Kidney glomerular epithelial cell (primary cell): ENCODE data around the gene CHIC2.
A peak's percentile ranks its signal among the peaks of the same experiment; 100 is the strongest.
"Not testable (repeated sequence)": the region's sequence is repeated elsewhere in the genome, so short reads cannot be mapped to it uniquely, and the experiment has no call there.

Source experiments
- DNase-seq: peaks from one replicate; lab custom pipeline; 2025; lab: John Stamatoyannopoulos, UW

Gene CHIC2

GRCh38 chr4:54064317-54065111 is at the start of gene CHIC2:
Gene CHIC2 (minus strand): TSS chr4:54064605. CDS start chr4:54064300, 305 bp downstream.
- DNase-seq = peak; percentile 93

GRCh38 chr4:54113206-54113605 is 48.8 kb upstream of the CHIC2 start:
- DNase-seq = not testable (repeated sequence)

DNA sequence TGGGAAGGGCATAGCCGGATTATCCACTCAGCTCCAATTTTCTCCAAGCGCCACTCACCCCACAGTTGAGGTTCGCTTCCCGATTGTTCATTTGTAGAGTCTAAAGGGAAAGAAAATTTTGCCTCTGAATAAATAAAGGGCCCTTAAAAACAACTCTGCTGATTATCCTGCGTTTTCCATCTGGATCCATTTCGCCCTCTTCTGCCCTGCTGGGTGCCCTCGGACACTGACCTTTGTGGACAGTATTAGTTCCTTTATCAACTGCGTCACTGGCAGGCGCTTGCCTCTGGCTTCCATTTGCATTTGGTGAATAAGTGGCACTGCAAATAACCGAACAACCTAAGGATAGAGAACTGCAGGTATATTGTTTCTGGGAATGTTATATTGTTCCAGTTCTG is 45.6 kb upstream of the CHIC2 start:
- no peak for DNase-seq

DNA sequence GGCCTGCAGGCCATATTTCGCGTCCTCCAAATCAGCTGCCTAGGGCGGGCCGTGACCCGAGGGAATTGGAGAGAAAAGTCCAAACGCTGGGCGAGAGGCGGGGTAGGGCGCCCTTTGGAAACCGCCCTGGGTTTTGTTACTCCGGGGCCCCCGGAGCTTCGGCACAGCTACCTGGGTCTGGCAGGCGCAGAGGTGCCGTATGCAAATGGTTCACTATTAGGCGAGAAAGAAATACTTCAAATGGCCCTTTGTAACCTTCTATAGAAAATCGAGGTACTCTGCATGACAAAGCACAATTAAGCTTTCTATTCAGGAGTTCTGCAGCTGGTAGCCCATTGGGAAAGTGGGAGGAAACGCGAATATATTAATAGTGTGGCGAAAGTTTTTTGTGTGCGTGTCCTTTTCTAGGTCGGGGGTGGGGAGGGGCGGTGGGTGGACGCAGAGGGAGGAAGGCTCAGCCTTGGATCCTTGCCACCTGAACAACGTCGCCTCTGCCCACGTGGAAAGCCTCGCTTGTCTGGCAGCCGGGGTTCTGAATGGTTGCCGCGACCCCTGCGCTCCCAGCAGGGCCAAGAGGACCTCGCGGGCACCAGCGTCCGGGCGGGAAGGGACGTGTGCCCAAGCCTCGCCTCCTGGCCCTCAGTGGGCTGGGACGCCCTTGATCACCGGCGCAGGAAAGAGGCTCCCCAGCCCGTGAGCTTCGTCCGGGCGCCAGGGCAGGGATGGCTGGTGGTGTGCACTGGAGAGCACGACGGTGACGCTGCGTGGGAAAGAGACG is 45.0 kb upstream of the CHIC2 start:
- no peak for DNase-seq

- no peak for DNase-seq
Measured at GRCh38 chr4:54107951-54108748, 43.7 kb upstream of the CHIC2 start.

DNA sequence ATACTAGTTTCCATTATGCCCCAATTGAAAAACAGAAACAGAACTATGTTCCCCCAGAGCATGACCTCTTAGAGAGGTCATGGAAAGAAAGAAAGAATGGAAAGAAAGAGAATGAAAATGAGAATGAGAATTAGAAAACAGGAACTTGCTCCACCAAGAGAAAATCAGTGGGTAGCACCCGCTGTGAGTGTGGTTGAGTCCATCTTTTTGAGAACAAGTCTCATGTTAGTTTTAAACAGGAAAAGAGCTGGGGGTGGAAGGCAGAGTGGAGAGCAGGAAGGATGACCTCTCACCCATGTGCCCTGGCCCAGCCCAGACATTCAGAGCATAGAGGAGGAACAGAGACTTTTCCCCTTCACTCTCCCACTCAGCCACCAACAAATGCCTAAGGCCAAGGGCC is 40.5 kb upstream of the CHIC2 start:
- DNase-seq = no peak

GRCh38 chr4:54103190-54103574 is 38.8 kb upstream of the CHIC2 start:
- no peak for DNase-seq

GRCh38 chr4:54102531-54103106 is 38.2 kb upstream of the CHIC2 start:
- peak; percentile 5 for DNase-seq

DNA sequence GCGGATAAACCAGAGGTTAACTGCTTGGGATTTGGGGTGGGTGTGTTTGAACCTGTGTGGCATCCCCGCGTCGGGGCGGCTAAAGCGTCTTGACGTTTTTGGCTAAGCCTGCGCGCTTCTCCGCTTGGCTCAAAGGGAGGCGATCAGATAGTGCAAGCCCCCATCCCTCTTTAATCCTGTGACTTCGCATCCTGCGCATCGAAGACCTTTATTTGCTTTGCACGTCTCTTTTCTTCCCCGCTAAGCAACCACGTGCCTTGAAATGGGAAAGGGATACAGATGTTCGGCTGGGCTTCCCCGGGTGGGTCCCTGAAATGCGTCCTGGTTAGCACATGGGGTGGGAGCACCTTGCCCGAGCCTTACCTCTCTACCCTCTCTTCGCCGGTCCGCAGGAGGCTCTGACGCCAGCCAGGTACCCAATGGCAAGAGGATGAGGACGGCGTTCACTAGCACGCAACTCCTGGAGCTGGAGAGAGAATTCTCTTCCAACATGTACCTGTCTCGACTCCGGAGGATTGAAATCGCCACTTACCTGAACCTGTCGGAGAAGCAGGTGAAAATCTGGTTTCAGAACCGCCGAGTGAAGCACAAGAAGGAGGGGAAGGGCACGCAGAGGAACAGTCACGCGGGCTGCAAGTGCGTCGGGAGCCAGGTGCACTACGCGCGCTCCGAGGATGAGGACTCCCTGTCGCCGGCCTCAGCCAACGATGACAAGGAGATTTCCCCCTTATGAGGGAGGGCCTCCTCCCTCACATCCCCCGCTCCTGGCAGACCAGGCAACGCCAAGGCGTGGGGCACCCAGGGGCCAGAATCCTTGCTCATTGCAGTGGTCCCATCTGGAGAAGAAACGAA is 37.0 kb upstream of the CHIC2 start:
- no peak for DNase-seq

GRCh38 chr4:54100595-54101189 is 36.3 kb upstream of the CHIC2 start:
- no peak for DNase-seq

DNA sequence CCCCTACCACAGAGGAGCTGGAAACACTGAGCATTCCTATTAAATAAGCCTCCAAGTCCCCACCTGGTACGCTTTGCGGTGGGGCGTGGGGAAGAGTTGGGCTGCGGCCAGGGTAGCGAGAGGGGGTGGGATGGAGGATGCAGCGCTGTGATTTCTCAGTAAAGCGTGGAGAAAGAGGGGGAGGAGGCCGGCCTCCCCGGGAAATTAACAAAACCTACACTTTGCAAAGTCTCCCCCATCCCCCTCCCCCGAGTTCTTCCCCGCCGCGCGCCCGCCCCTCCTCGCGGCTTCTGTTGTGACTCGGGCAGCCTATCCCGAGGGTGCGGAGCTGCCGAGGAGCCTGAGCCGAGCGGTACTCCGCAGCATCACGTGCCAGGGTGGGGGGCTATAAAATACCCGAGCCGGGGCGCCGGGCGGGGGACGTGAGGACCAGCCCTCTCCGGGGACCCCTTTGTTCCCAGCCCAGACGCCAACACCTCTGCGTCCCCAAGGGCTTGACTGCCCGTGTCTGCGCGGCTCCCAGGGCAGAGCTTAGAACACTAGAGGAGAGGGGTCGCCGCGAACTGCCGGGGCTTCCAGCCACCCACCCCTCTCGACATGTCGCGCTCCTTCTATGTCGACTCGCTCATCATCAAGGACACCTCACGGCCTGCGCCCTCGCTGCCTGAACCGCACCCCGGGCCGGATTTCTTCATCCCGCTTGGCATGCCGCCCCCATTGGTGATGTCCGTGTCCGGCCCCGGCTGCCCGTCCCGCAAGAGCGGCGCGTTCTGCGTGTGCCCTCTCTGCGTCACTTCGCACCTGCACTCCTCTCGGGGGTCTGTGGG is 35.6 kb upstream of the CHIC2 start, which contains the start of gene GSX2:
GSX2 (plus strand) TSS at position 416 of the 827 bp plus-strand sequence; CDS start at position 598, 182 bp downstream.
- DNase-seq = peak; percentile 85

- peak; percentile 85 for DNase-seq
Measured at GRCh38 chr4:54099287-54099747, 34.9 kb upstream of the CHIC2 start.

GRCh38 chr4:54098375-54098774 is 34.0 kb upstream of the CHIC2 start:
- DNase-seq = no peak

GRCh38 chr4:54097152-54097551 is 32.7 kb upstream of the CHIC2 start:
- DNase-seq = no peak

GRCh38 chr4:54096295-54096962 is 32.0 kb upstream of the CHIC2 start:
- DNase-seq = no peak

DNA sequence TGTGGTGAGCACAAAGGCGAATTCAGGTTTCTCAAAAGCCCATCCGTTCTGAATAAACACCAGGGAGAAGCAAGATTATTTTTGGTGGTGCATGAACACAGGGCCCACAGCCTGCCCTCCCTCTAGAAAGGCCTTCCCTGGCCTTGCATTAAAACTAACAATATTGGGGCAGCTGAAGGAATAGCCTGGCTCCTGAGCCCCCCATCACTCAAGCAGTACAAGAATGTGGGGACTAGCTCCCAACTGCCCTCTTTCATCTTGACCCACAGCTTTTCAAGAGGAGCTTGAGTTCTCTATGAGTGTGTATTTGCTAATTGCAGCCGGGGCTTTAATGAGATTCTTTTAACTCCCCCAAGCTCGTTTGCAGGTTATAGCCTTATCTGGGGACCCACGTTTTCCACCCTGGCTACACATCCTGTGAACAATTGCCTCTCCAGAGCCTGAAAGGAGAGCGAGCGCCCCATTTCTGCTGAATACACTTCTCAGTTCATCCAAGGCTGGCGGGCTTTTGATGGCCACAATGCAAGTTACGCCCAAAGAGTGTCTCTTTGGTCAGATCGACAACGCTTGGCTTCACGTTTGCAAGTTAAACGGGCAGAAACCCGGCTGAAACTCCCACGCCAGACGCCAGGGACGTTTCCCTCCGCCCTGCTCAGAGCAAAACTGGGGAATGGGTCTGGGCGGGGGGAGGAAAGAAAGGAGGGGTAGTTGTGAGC is 30.9 kb upstream of the CHIC2 start:
- DNase-seq = no peak

- DNase-seq = no peak
Measured at GRCh38 chr4:54094451-54094850, 30.0 kb upstream of the CHIC2 start.
